Keratinocyte (primary cell): ENCODE results near the gene CEP85L. TPM values are rescaled to one million over a fixed set of nuclear protein-coding genes. Genes with fewer than 3 reads are reported as not detected.

Experiments
- DNase-seq: peaks from one replicate; pipeline ENCODE4 v3.0.0-alpha.2; 2011; ENCODE audit warnings: low read depth, missing footprints, low spot score
- FAIRE-seq: peaks from 2 replicates; lab custom pipeline; 2011; peaks lifted over from hg19 to GRCh38; lab: Jason Lieb, UNC
- H2AFZ ChIP-seq: 2 replicates; pipeline ENCODE4 v1.6.0; 2012; ENCODE audit warnings: low read length, control low read depth, inconsistent platforms; ENCODE audit not compliant: control insufficient read depth
- H3K27ac ChIP-seq: 2 replicates; pipeline ENCODE4 v1.5.1; 2011; ENCODE audit warnings: low read length; ENCODE audit not compliant: control insufficient read depth, insufficient read depth
- H3K27me3 ChIP-seq: 3 replicates; pipeline ENCODE4 v1.6.0; 2011; ENCODE audit warnings: low read length; ENCODE audit not compliant: control insufficient read depth, insufficient read depth; ENCODE audit errors: extremely low read depth
- H3K36me3 ChIP-seq, 2 experiments: 2 replicates in 1 of 2; 3 replicates in 1 of 2; pipeline ENCODE4 v1.5.1; 2011; ENCODE audit warnings: low read length in 2 of 2, mild to moderate bottlenecking in 1 of 2; ENCODE audit not compliant: control insufficient read depth in 2 of 2, insufficient read depth in 2 of 2; ENCODE audit errors: extremely low read depth in 1 of 2
- H3K4me1 ChIP-seq: 3 replicates; pipeline ENCODE4 v1.5.1; 2011; ENCODE audit warnings: low read length; ENCODE audit not compliant: control insufficient read depth, insufficient read depth; ENCODE audit errors: extremely low read depth
- H3K4me2 ChIP-seq: 3 replicates; pipeline ENCODE4 v1.6.0; 2011; ENCODE audit warnings: low read depth, low read length; ENCODE audit not compliant: control insufficient read depth, insufficient read depth; ENCODE audit errors: extremely low read depth
- H3K4me3 ChIP-seq, 3 experiments: fragments of 200-600 bp in 1 of 3; sonication (generic) in 1 of 3; 2 replicates in 2 of 3; 3 replicates in 1 of 3; pipeline ENCODE4 v1.5.1; 2011 to 2016; ENCODE audit warnings: low read length in 3 of 3, mild to moderate bottlenecking in 3 of 3, control low read depth in 2 of 3, inconsistent platforms in 1 of 3, low read depth in 1 of 3, mixed read lengths in 1 of 3, mixed run types in 1 of 3, moderate library complexity in 1 of 3; ENCODE audit not compliant: control insufficient read depth in 2 of 3, insufficient read depth in 2 of 3; ENCODE audit errors: extremely low read depth in 1 of 3
- H3K79me2 ChIP-seq: 2 replicates; pipeline ENCODE4 v1.6.0; 2012; ENCODE audit warnings: low read length; ENCODE audit not compliant: control insufficient read depth, insufficient read depth
- H3K9ac ChIP-seq: 3 replicates; pipeline ENCODE4 v1.6.0; 2011; ENCODE audit warnings: low read length; ENCODE audit not compliant: control insufficient read depth, insufficient read depth; ENCODE audit errors: extremely low read depth
- H3K9me1 ChIP-seq: 3 replicates; pipeline ENCODE4 v1.6.0; 2011; ENCODE audit warnings: low read length; ENCODE audit not compliant: control insufficient read depth, insufficient read depth; ENCODE audit errors: extremely low read depth
- H3K9me3 ChIP-seq: 2 replicates; pipeline ENCODE4 v1.5.1; 2012; ENCODE audit warnings: low read depth, low read length; ENCODE audit not compliant: control insufficient read depth
- H4K20me1 ChIP-seq: 3 replicates; pipeline ENCODE4 v1.6.0; 2011; ENCODE audit warnings: low read length; ENCODE audit not compliant: control insufficient read depth, insufficient read depth; ENCODE audit errors: extremely low read depth
- EZH2 ChIP-seq: IDR thresholded peaks from one replicate; pipeline ENCODE4 v1.6.1; 2012; ENCODE audit warnings: inconsistent platforms, mild to moderate bottlenecking, low read length, moderate library complexity
- dilution Hi-C: fragments of 300-500 bp; cut with MboI; formaldehyde crosslinking; loops from one replicate; pipeline ENCODE4 v1.7.0; 2020; ENCODE audit warnings: low sequenced_read_pairs; ENCODE audit not compliant: extremely low pct_ligation_motif_present
- polyA plus RNA-seq, 5 experiments: library from polyadenylated mRNA; depleted of rRNA in 3 of 5; stranded (reverse) in 3 of 5; stranded (forward) in 1 of 5; unstranded in 1 of 5; fragments of >200 nt; gene quantifications; 1 replicate in 1 of 5; 2 replicates in 3 of 5; 3 replicates in 1 of 5; pipeline versions ENCODE4 v1.2.1 to v1.2.3, GENCODE V29; 2011 to 2012; ENCODE audit warnings: missing spikeins in 2 of 5, low read depth in 1 of 5, low replicate concordance in 1 of 5
- TF ChIP-seq, protein P1 (sequence below), 3 experiments: IDR thresholded peaks in 1 of 3; conservative IDR thresholded peaks in 1 of 3; optimal IDR thresholded peaks in 1 of 3; 2 replicates in 2 of 3; 3 replicates in 1 of 3; pipeline versions ENCODE3 to v1.5.1; 2011; ENCODE audit warnings: low read length in 3 of 3, mild to moderate bottlenecking in 3 of 3, moderate library complexity in 2 of 3, control low read depth in 1 of 3, inconsistent platforms in 1 of 3; ENCODE audit not compliant: insufficient read depth in 2 of 3; ENCODE audit errors: extremely low read depth in 1 of 3

Gene CEP85L
- polyA plus RNA-seq, 1 donor (not counting 4 experiments of a cell fraction or from before 2014, with no cell fraction given), result 3.5 TPM

DNA sequence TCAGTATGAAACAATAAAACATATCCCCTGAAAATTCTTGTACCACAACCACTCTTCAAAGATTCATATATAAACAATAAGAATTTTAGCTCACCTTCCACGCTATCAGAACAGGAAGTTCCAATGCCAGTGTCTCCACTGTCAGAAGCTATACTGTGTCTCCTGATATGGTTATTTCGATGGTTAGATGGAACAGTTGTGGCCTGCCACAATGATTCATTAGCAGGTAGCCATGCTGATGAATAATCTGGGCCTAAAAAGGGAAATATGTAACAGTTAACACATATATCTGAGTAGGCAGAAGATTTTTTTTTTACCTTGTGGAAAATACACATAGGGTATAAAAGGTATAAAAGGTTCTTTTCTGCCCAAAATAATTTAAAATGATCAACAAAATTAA lies 19.0 kb downstream of the CEP85L start:
- no peak for DNase-seq
- no peaks in the 10 kb centered on the region for H3K4me1 ChIP-seq
- H3K4me2 ChIP-seq, result no peak overlapping the region
- no peaks in the 10 kb centered on the region for H3K9me3 ChIP-seq
- dilution Hi-C loops, result no loop called here
- no peak overlapping the region for H3K9ac ChIP-seq
- no peak overlapping the region for H3K27ac ChIP-seq
- H3K4me3 ChIP-seq, result no peak overlapping the region
- H3K27me3 ChIP-seq, result no peaks in the 10 kb centered on the region
- no peak for TF ChIP-seq EZH2
- TF ChIP-seq, protein P1, sequence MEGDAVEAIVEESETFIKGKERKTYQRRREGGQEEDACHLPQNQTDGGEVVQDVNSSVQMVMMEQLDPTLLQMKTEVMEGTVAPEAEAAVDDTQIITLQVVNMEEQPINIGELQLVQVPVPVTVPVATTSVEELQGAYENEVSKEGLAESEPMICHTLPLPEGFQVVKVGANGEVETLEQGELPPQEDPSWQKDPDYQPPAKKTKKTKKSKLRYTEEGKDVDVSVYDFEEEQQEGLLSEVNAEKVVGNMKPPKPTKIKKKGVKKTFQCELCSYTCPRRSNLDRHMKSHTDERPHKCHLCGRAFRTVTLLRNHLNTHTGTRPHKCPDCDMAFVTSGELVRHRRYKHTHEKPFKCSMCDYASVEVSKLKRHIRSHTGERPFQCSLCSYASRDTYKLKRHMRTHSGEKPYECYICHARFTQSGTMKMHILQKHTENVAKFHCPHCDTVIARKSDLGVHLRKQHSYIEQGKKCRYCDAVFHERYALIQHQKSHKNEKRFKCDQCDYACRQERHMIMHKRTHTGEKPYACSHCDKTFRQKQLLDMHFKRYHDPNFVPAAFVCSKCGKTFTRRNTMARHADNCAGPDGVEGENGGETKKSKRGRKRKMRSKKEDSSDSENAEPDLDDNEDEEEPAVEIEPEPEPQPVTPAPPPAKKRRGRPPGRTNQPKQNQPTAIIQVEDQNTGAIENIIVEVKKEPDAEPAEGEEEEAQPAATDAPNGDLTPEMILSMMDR (optimal IDR thresholded peaks at IDR 0.05 in 1 of 3, IDR thresholded peaks at IDR 0.05 in 1 of 3, conservative IDR thresholded peaks at IDR 0.05 in 1 of 3; ENCODE audit: extremely low read depth in 1 of 3, insufficient read depth in 2 of 3, low read length in 3 of 3), result no peak
- no peak for FAIRE-seq
- H3K36me3 ChIP-seq, result no peaks in the 10 kb centered on the region
- H4K20me1 ChIP-seq, result no peaks in the 10 kb centered on the region
- H2AFZ ChIP-seq, result no peak overlapping the region
- no peaks in the 10 kb centered on the region for H3K9me1 ChIP-seq
- peaks cover 38% of the 10 kb centered on the region for H3K79me2 ChIP-seq

- H3K4me3 ChIP-seq, result no peak overlapping the region
- no peak overlapping the region for H2AFZ ChIP-seq
- DNase-seq, result no peak
- TF ChIP-seq EZH2, result no peak
- TF ChIP-seq, protein P1 (optimal IDR thresholded peaks at IDR 0.05 in 1 of 3, IDR thresholded peaks at IDR 0.05 in 1 of 3, conservative IDR thresholded peaks at IDR 0.05 in 1 of 3; ENCODE audit: extremely low read depth in 1 of 3, insufficient read depth in 2 of 3, low read length in 3 of 3), result no peak
- no peaks in the 10 kb centered on the region for H3K36me3 ChIP-seq
- no peak for FAIRE-seq
- no peak overlapping the region for H3K9ac ChIP-seq
- H4K20me1 ChIP-seq, result no peaks in the 10 kb centered on the region
- no peaks in the 10 kb centered on the region for H3K9me1 ChIP-seq
- H3K27me3 ChIP-seq, result no peaks in the 10 kb centered on the region
- peaks cover 35% of the 10 kb centered on the region for H3K79me2 ChIP-seq
- H3K9me3 ChIP-seq, result no peaks in the 10 kb centered on the region
- H3K4me1 ChIP-seq, result no peaks in the 10 kb centered on the region
- dilution Hi-C loops, result no loop called here
- H3K27ac ChIP-seq, result no peak overlapping the region
- no peak overlapping the region for H3K4me2 ChIP-seq
Observed at GRCh38 chr6:118630923-118631322, 20.5 kb downstream of the CEP85L start.
